PC-9 (cell line): ENCODE measurements around the gene CCNY.

ENCODE experiments used
- CTCF ChIP-seq: fragments of 200-600 bp; sonication (generic); conservative IDR thresholded peaks from 2 replicates; pipeline ENCODE4 v1.6.1; 2017; ENCODE audit warnings: mixed run types, antibody characterized with exemption, mild to moderate bottlenecking, moderate library complexity
- EZH2 ChIP-seq: fragments of 200-600 bp; sonication (generic); IDR thresholded peaks from 2 replicates; pipeline ENCODE4 v1.8.0; 2017; ENCODE audit warnings: antibody characterized with exemption, low read depth

GRCh38 chr10:35397953-35398352 is 61.6 kb downstream of the CCNY start:
- no peak for TF ChIP-seq CTCF
- no peak for TF ChIP-seq EZH2
